ENCODE measurements around the gene OR1F1.

Gene OR1F1

DNA sequence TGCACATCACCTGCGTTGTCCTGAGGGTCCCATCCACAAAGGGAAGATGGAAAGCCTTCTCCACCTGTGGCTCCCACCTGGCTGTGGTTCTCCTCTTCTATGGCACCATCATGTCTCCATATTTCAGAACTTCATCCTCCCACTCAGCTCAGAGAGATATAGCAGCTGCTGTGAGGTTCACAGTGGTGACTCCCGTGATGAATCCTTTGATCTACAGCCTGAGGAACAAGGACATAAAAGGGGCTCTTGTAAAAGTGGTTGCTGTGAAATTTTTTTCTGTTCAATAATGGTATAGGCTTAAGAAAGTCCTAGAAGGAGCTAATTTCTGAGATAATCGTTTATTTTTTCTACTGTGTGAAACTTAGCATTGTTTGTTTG, 28.2 kb downstream of the OR1F1 start:
- Histone ChIP-seq H3K9ac (ENCODE audit: low read depth, low read length) (no peak overlapping the region), H3K9me3 (ENCODE audit: control insufficient read depth, insufficient read depth, low read length) (no peaks in the 10 kb centered on the region; the same call in 1 of the 2 replicates), H3K4me1 (ENCODE audit: insufficient read depth, low read length) (no peaks in the 10 kb centered on the region), H3K36me3 (ENCODE audit: insufficient read depth, low read length) (no peaks in the 10 kb centered on the region)

DNA sequence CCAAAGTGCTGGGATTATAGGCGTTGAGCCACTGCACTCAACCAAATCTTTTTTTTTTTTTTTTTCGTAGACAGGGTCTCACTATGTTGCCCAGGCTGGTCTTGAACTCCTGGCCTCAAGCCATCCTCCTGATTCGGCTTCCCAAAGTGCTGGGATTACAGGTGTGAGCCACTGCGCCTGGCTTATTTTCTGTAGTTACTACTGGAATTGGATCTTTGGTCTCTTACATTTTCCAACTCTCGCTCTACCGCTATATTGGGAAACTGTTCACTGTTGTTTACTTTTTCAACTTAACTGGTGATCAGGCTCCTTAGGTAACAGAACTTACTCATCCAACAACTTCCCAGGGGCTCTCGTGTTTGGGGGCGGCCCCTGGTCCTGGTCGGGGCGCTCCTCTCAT, 32.8 kb downstream of the OR1F1 start:
- peaks cover 30% of the 10 kb centered on the region for H3K9me3 ChIP-seq (ENCODE audit: control insufficient read depth, insufficient read depth, low read length)
- no peaks in the 10 kb centered on the region for H3K4me1 ChIP-seq (ENCODE audit: insufficient read depth, low read length)
- no peak overlapping the region for H3K9ac ChIP-seq (ENCODE audit: low read depth, low read length)
- peaks cover 30% of the 10 kb centered on the region for H3K36me3 ChIP-seq (ENCODE audit: insufficient read depth, low read length)

DNA sequence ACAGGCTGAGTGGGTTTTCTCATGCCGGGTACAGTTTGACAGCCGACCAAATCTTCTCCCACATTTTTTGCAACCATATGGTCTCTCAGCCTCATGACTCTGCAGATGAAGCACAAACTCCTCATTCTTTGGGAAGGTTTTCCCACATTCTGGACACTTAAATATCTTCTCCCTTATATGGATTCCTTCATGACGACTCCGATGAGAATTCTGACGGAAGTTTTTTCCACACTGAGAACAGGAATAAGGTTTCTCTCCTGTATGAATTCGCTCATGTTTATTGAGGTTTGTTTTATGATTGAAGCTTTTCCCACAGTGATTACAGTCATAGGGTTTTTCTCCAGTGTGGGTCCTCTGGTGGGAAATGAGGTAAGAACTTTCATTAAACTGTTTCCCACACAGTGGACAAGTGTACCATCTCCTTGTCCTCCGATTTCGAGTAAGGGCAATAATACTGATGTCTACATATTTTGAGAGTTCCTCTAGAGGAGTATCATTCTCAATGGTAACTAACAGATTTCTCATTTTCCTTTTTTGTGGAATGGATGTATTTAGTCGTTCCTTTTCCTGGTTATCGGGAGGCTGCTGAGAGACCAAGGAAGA, 36.0 kb downstream of the OR1F1 start:
- peaks cover 30% of the 10 kb centered on the region for H3K36me3 ChIP-seq (ENCODE audit: insufficient read depth, low read length)
- peaks cover 36% of the 10 kb centered on the region for H3K9me3 ChIP-seq (ENCODE audit: control insufficient read depth, insufficient read depth, low read length)
- no peak overlapping the region for H3K9ac ChIP-seq (ENCODE audit: low read depth, low read length)
- no peaks in the 10 kb centered on the region for H3K4me1 ChIP-seq (ENCODE audit: insufficient read depth, low read length)

DNA sequence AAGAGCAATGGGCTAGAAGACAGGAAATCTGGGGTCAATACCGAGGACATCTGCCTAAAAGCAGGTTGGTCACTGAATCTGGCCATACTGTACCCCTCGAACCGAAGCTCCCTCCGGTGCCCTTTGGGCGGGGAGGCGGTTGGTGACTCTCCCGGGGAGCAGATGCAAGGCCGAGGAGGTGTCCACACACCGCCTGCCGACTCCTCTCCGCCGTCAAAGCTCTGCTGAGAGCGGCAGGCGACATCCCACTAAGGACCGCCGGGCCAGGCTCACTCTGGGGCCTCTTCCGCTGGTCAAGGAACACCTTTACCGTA, 46.5 kb downstream of the OR1F1 start:
- Histone ChIP-seq H3K9ac (ENCODE audit: low read depth, low read length) (peak overlapping the region; percentile 98), H3K36me3 (ENCODE audit: insufficient read depth, low read length) (peaks cover 27% of the 10 kb centered on the region), H3K9me3 (ENCODE audit: control insufficient read depth, insufficient read depth, low read length) (peaks cover 11% of the 10 kb centered on the region), H3K4me1 (ENCODE audit: insufficient read depth, low read length) (no peaks in the 10 kb centered on the region)

DNA sequence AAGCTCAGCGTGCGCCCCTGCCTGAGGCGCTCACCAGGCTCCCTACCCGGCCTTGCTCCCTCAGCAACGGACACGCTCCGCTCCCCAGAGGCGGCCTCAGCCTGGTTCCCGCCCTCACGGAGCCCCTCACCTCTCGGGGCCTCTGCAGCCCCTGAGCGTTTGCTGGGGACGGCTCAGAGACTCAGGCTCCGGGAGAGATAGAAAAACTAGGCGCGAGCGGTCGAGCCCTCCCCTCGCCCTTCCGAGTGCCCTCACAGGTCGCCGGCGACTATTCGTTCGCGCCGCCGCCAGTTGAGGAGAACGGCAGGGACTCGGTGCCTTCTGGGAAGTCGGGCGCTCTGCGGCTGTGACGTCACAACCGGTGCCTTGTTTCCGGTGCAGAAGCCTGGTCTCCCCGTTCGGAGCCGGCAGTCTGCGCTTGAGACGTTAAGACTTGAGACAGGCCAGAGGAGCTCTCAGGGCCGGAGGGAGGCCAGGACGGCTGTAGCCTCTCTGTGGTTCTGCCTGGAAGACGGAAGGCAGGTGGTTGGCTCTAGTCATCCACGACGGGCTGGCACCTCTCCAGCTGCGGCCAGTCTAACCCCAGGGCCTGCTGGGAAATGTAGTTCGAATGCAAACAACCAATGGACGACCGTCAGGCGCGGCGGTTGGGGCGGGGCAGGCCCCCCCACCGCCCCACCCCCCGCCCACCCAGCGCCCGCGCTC, 47.0 kb downstream of the OR1F1 start, which contains the start of gene ZNF200:
TSS of gene ZNF200 (minus strand) at position 302 of the 705 bp plus-strand sequence. CDS start 1,403 bp downstream, outside the sequence.
- Histone ChIP-seq H3K9me3 (ENCODE audit: control insufficient read depth, insufficient read depth, low read length) (peaks cover 8% of the 10 kb centered on the region), H3K36me3 (ENCODE audit: insufficient read depth, low read length) (peaks cover 24% of the 10 kb centered on the region), H3K4me1 (ENCODE audit: insufficient read depth, low read length) (no peaks in the 10 kb centered on the region), H3K9ac (ENCODE audit: low read depth, low read length) (peak within 1 kb of the TSS; percentile 98)

DNA sequence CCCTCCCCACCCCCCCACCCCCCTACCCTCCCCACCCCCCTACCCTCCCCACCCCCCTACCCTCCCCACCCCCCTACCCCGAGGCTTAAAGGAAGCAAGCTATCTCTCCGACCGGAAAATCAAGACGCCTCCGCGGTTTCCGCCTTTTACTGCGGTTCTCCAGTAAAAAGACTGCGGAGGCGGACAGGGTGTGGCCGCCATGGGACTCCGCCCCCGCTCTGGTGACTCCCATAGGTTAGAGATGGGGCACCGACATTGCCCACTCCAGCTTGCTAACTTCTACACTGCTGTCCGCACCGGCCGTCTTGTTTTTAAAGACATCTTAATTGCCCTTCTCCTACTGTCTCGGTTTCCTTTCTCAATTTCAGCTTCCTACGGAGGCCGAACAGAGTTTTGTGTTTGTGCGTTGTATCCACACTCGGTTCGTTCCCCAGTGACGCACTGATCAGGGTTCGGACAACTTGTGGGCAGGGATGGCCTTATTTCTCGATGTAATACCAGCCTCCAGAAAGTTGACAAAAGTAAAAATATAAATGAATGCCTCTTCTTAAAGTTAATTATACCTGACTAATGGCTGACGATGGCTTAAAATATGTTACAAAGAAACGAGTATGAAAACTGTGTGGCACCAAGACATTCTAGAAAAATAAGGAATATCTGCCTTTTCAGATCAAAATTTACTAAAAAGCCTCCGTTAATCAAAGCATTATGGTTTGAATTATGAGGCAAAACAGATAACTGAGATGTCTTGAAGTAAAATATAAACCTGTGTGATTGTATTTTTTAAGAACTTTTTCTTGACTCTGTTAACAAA, 48.1 kb downstream of the OR1F1 start:
- H3K9me3 ChIP-seq (ENCODE audit: control insufficient read depth, insufficient read depth, low read length): peaks cover 3% of the 10 kb centered on the region; the same call in 1 of the 2 replicates
- H3K9ac ChIP-seq (ENCODE audit: low read depth, low read length): no peak overlapping the region
- H3K36me3 ChIP-seq (ENCODE audit: insufficient read depth, low read length): peaks cover 16% of the 10 kb centered on the region
- no peaks in the 10 kb centered on the region for H3K4me1 ChIP-seq (ENCODE audit: insufficient read depth, low read length)

DNA sequence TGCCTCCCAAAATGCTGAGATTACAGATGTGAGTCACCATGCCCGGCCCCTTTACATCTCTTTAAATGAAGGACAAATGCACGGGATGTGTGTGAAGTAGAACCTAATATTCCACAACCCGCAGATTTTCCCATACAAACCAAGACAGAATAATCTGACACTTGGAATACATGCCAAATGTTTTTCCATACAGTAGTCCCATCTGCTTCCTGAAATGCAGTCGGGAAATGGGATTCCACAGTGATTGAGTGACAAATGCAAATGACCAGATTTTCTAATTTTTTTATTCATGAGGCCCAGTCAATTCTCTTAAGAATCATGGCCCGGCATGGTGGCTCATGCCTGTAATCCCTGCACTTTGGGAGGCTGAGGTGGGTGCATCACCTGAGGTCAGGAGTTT, 53.8 kb downstream of the OR1F1 start:
- no peaks in the 10 kb centered on the region for H3K36me3 ChIP-seq (ENCODE audit: insufficient read depth, low read length)
- no peak overlapping the region for H3K9ac ChIP-seq (ENCODE audit: low read depth, low read length)
- H3K4me1 ChIP-seq (ENCODE audit: insufficient read depth, low read length): no peaks in the 10 kb centered on the region
- peaks cover under 1% of the 10 kb centered on the region; the same call in 1 of the 2 replicates for H3K9me3 ChIP-seq (ENCODE audit: control insufficient read depth, insufficient read depth, low read length)

DNA sequence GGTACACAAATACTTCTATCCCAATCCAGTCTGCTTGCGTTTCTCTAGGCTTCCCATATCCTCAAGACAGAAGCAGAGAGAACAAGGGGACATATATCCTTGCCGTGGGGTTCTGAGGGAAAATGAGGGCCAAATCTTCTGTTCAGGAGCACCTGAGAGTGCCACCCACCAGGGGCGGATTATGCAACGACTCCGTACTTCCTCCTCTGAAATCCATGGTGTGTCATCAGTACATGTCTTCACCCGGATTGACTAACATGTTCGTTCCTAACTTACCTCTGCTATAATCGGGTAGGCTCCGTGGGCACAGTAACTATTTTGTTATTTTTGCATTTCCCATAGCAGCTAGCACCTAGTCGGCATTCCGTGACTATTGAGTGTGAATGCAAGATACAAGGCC, 54.7 kb downstream of the OR1F1 start:
- no peak overlapping the region for H3K9ac ChIP-seq (ENCODE audit: low read depth, low read length)
- no peaks in the 10 kb centered on the region for H3K4me1 ChIP-seq (ENCODE audit: insufficient read depth, low read length)
- H3K9me3 ChIP-seq (ENCODE audit: control insufficient read depth, insufficient read depth, low read length): no peaks in the 10 kb centered on the region
- H3K36me3 ChIP-seq (ENCODE audit: insufficient read depth, low read length): no peaks in the 10 kb centered on the region

DNA sequence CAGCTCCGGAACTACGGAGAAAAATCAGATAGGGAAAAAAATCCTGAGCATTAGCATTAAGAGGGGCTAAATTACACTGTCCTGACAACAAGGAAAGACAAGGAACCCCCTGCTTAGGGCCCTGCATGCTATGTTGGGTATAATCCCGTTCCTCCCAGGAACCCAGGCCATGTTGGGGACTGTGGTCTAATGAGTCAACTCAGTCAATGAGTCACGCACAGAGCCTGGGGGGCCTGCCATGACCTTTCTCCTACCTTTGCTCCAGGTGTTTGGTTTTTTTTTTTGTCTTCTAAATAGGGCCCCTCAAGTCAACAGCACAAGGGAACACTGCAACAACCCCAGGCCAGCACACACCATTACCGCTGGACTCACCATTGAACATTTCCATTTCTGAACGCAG, 55.9 kb downstream of the OR1F1 start:
- no peaks in the 10 kb centered on the region for H3K9me3 ChIP-seq (ENCODE audit: control insufficient read depth, insufficient read depth, low read length)
- H3K4me1 ChIP-seq (ENCODE audit: insufficient read depth, low read length): no peaks in the 10 kb centered on the region
- H3K9ac ChIP-seq (ENCODE audit: low read depth, low read length): no peak overlapping the region
- no peaks in the 10 kb centered on the region for H3K36me3 ChIP-seq (ENCODE audit: insufficient read depth, low read length)

DNA sequence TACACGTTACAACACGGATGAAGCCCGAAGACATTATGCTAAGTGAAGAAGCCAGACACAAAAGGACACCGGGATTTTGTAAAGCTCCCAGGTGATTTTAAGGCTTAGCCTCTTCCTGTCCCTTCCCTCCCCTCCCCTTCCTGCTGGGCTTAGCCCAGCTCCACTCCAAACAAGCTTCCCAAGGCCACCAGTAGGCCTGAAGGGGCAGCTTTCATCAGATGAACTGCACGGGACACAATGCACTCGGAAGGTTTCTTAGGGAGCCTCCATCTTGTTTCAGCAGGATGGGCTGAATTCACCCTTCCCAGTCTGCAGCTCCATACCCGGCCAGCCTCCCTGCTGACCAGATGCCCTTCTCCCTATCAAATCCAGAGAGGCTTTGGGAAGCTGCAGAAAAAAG, 58.0 kb downstream of the OR1F1 start:
- no peaks in the 10 kb centered on the region for H3K9me3 ChIP-seq (ENCODE audit: control insufficient read depth, insufficient read depth, low read length)
- no peaks in the 10 kb centered on the region for H3K36me3 ChIP-seq (ENCODE audit: insufficient read depth, low read length)
- no peaks in the 10 kb centered on the region for H3K4me1 ChIP-seq (ENCODE audit: insufficient read depth, low read length)
- H3K9ac ChIP-seq (ENCODE audit: low read depth, low read length): no peak overlapping the region

DNA sequence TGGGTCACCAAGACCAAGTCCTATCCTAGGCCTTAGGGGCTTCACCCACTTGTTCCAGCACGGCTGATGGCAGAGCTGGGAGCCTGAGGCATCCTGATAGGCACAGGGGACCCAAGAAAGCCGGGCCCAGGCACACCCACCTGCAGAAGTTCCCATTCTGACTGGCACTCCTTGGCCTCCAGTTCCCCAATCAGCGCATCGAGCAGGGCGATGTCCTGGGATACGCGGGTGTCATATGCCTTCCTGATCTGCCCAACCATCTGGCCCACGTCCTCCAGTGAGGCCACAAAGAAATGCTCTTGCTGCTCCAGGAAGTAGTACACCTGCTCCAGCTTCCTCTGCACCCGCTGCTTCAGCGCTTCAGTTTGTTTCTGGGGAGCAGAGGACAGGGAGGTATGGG, 58.9 kb downstream of the OR1F1 start:
- Histone ChIP-seq H3K9me3 (ENCODE audit: control insufficient read depth, insufficient read depth, low read length) (no peaks in the 10 kb centered on the region), H3K9ac (ENCODE audit: low read depth, low read length) (no peak overlapping the region), H3K36me3 (ENCODE audit: insufficient read depth, low read length) (no peaks in the 10 kb centered on the region), H3K4me1 (ENCODE audit: insufficient read depth, low read length) (no peaks in the 10 kb centered on the region)

DNA sequence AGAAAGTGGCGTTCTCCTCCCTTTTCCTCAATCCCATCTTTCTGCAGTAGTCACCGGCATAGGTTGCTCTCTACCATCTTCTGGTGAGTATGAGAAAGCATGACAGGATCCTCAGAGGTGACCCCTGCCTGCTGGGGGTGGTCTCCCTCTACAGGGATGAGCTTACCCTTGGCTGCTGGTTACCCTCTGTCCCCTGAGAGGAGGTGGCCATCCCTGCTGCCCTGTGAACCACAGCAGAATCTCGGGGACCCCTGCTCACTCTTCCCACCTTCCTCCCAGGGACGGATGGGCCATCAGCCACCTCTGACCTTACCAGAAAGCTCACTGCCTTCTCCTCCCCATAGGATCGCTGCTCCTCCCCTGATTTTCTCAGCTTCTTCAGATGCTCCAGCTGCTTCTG, 60.6 kb downstream of the OR1F1 start:
- no peaks in the 10 kb centered on the region for H3K4me1 ChIP-seq (ENCODE audit: insufficient read depth, low read length)
- no peaks in the 10 kb centered on the region for H3K36me3 ChIP-seq (ENCODE audit: insufficient read depth, low read length)
- no peaks in the 10 kb centered on the region for H3K9me3 ChIP-seq (ENCODE audit: control insufficient read depth, insufficient read depth, low read length)
- H3K9ac ChIP-seq (ENCODE audit: low read depth, low read length): no peak overlapping the region

DNA sequence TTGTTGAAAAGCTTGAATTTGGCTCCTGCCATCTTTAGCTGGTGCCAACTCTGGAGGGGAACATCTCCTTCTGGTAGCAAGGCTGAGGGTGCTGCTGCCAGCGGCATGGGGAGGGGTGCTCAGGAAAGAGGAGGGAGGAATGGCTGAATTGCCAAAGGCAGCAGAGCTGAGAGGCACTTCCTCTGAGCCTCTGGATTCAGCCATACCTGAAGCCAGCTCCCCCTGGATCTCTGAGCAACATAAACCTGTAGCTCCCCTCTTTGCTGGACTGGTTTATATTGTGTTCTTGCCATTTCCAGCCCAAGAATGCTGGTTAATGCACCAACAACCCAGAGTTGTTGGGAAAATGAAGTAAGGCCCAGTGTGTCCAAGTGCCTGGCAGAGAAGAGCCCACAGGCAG, 61.0 kb downstream of the OR1F1 start:
- Histone ChIP-seq H3K9ac (ENCODE audit: low read depth, low read length) (no peak overlapping the region), H3K4me1 (ENCODE audit: insufficient read depth, low read length) (no peaks in the 10 kb centered on the region)

DNA sequence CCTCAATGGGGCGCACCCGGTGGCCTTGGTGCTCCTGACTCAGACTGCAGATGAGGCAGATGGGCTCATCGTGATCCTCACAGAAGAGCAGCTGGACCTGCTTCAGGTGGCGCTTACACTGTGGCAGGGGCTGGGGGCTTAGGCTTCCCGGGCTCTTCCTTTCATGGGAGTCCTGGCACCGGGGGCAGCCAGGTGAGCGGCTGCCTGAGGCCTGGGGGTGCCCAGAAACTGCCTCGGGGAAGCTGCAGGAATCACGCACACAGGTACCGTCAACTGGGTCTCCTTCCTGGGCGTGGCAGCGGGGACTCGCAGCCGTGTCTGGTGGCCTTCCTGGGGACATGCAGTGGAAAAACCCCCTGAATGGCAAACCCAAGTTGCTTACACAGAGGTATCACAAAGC, 61.4 kb downstream of the OR1F1 start:
- Histone ChIP-seq H3K9ac (ENCODE audit: low read depth, low read length) (no peak overlapping the region), H3K4me1 (ENCODE audit: insufficient read depth, low read length) (no peaks in the 10 kb centered on the region), H3K36me3 (ENCODE audit: insufficient read depth, low read length) (no peaks in the 10 kb centered on the region), H3K9me3 (ENCODE audit: control insufficient read depth, insufficient read depth, low read length) (no peaks in the 10 kb centered on the region)

More for the DNA sequence above, 61.0 kb downstream of the OR1F1 start:
- Histone ChIP-seq H3K36me3 (ENCODE audit: insufficient read depth, low read length) (no peaks in the 10 kb centered on the region), H3K9me3 (ENCODE audit: control insufficient read depth, insufficient read depth, low read length) (no peaks in the 10 kb centered on the region)

DNA sequence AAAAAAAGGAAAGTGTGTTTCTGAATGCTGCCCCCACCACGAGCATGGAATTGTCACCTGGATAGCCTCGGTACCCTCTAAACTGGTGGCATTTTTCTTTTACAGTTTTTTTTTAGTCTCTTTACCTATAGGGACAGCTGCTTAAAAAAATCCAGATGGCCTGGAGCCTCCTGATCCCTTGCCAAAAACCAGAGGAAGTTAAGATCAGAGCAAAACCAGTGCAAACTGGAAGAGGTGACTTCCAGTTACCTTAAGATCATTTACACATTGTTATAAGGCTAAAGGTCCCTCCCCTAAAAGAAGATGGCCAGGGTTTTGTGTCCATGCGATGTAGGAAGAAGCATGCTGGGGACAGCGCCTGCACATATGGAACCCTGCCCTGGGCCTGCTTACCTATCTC, 65.0 kb downstream of the OR1F1 start:
- Histone ChIP-seq H3K9ac (ENCODE audit: low read depth, low read length) (no peak overlapping the region), H3K9me3 (ENCODE audit: control insufficient read depth, insufficient read depth, low read length) (no peaks in the 10 kb centered on the region), H3K36me3 (ENCODE audit: insufficient read depth, low read length) (no peaks in the 10 kb centered on the region), H3K4me1 (ENCODE audit: insufficient read depth, low read length) (no peaks in the 10 kb centered on the region)

All from ES-I3 (cell line).